AG09319 (cell line): ENCODE measurements around the gene CEACAM3.
A peak's percentile ranks its signal among the peaks of the same experiment; 100 is the strongest.

ENCODE experiments used
- DNase-seq: peaks from one replicate; pipeline ENCODE4 v3.0.0-alpha.2; 2010; ENCODE audit warnings: low read depth; ENCODE audit errors: extremely low read depth
- TF ChIP-seq, protein P1 (sequence below): IDR thresholded peaks from 2 replicates; pipeline ENCODE4 v1.5.1; 2011; ENCODE audit warnings: low read depth, mild to moderate bottlenecking, inconsistent platforms, low read length, moderate library complexity

CEACAM3 gene

DNA sequence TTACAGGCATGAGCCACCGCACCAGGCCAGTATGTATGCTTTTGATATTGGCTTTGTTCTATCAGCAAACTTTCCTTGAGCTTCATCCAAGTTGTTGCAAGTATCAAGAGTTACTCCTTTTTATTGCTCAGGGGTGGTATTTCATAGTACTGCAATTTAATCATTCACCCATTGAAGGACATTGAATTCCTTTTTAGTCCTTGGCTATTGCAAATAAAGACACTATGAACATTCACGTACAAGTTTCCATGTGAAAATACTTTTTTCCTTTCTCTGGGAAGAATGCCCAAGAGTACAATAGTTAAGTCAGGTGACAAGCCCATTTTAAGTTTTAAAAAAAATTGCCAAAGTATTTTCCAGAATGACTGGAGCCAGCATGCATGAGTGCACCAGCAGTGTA is 20.4 kb downstream of the CEACAM3 start:
- TF ChIP-seq, protein P1, sequence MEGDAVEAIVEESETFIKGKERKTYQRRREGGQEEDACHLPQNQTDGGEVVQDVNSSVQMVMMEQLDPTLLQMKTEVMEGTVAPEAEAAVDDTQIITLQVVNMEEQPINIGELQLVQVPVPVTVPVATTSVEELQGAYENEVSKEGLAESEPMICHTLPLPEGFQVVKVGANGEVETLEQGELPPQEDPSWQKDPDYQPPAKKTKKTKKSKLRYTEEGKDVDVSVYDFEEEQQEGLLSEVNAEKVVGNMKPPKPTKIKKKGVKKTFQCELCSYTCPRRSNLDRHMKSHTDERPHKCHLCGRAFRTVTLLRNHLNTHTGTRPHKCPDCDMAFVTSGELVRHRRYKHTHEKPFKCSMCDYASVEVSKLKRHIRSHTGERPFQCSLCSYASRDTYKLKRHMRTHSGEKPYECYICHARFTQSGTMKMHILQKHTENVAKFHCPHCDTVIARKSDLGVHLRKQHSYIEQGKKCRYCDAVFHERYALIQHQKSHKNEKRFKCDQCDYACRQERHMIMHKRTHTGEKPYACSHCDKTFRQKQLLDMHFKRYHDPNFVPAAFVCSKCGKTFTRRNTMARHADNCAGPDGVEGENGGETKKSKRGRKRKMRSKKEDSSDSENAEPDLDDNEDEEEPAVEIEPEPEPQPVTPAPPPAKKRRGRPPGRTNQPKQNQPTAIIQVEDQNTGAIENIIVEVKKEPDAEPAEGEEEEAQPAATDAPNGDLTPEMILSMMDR = no peak

DNA sequence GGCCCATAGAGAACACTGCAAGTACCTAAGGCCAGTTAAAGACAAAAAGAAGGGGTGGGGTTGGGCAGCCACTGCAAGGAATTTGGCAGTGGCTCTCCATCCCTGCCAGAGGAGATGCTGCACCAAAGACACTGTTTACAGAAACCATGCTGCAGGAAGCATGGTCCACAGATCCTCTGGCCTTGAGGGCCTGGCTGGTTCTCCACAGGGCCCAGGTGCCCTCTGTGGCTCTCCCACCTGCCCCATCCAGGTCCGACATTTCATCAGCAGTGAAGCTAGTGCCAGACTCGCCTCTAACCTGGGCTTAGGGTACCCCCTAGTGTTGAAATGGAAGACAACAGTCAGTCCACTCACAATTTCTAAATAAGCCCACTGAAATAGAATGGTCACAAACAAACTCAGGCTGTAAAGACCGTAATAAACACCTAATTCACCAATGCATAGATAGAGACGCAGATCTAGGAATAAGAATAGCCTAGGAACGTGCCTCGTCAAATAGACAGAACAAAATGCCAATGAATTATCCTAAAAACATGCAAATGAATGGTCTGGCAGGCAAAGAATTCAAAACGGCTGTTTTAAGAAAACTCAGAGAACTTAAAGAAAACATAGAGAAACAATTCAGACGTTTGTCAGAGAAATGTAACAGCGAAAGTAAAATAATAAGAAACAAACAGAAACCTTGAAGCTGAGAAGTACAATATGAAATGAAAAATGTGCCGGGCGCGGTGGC is 24.8 kb downstream of the CEACAM3 start:
- TF ChIP-seq, protein P1 = peak; percentile 43
- DNase-seq = no peak

More for the DNA sequence above, 20.4 kb downstream of the CEACAM3 start:
- DNase-seq = no peak

DNA sequence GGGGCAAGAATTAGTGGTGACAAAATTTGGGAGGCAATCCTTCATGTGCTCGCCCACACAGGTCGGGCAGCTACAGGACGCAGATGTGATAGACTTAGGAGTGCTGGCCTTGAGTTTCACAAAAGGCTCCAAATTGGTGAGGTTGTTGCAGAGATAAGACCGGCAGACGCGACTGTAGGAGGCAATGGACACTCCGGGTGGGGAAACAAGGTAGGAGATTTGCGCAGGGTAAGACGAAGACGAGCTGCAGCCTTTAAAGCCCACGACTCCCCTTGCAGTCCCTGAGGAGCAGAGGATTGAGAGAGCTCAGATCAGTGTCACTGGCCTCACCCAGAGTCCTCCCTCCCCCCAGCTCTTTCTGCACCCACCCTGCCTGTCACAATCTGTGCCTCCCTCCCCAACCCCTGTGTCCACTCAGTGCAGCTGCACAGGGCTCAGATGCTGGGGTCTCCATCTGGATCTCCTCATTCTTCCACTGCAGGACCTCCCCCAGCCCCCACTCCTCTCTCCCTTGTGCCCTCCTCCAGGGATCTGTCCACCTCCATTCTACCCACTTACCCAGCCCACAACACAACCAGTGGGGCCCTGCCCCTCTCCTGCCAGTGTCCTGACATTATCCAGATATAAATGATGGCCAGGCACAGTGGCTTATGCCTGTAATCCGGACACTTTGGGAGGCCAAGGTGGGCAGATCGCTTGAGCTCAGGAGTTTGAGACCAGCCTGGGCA is 41.8 kb downstream of the CEACAM3 start:
- TF ChIP-seq, protein P1 = no peak
- no peak for DNase-seq

DNA sequence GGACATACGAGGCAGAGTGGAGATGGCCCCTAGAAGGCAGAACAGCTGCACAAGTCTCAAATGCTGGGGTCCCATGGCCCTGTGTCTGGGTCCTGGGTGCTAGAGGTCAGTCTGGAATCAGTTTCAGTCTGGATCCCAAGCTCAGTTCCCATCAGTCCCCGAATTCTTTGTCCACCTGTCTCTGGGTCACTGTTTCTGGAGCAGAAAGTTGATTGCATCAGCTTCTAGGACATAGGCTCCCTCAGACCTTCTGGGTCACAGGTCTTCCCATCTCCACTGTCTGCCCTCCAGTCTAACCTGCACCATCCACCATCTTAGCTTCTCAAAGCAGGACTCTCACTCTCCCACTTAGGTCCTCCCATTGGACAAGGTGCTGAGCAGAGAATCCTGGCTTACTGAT is 42.8 kb downstream of the CEACAM3 start:
- no peak for DNase-seq
- TF ChIP-seq, protein P1 = no peak

DNA sequence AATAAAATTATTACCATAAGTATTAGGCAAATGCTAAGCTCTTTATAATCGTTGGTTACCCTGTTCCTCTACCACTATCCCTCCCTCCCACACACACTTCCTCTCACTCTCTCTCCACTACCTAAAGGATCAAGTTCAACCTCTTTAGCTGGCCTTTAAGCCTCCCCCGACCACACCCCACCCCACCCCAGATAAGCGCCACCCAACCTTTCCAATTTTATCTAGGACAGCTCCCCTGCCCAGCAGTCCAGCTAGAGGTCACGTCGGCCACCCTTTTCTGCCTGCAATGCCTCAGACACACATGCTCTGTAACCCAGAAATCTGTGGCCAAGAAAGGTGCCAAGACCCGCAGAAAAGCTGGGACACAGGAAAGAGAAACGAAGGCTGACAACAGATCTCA is 47.0 kb downstream of the CEACAM3 start:
- TF ChIP-seq, protein P1 = no peak
- no peak for DNase-seq

DNA sequence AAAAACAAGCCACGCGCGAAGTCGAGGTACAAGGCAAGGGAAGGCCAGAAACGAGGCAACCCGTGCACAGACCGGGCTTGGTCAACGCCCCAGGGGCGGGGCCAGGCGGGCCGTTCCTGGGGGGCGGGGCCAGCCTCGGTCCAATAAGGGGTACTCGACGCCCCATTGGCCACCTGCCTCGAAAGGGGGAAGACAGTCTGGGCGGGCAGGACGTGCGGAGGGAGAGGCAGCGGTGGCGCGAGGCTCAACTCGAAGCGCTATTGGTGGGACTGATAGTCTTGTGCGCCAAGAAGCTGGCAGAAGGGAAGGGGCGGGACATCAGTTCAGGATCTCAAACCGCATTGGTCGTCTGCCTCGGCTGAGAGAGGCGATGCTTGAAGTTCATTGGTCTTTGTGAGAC is 48.2 kb downstream of the CEACAM3 start, which contains the start of gene LYPD4:
TSS of gene LYPD4 (minus strand) at position 83 of the 400 bp plus-strand sequence. CDS start 5,398 bp downstream, outside the sequence.
- TF ChIP-seq, protein P1 = no peak
- no peak for DNase-seq

DNA sequence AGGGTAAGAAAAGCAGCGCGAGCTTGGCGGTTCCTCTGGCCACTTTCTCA is 48.4 kb downstream of the CEACAM3 start, which contains the start of gene DMRTC2:
TSS of gene DMRTC2 (plus strand) at position 42 of the 50 bp plus-strand sequence. CDS start 2,387 bp downstream, outside the sequence.
- TF ChIP-seq, protein P1 = no peak
- no peak for DNase-seq
